Measurements from ENCODE around the gene AHRR. TPM values are rescaled to one million over a fixed set of nuclear protein-coding genes. Genes with fewer than 3 reads are reported as not detected.
"Not testable (repeated sequence)": the region's sequence is repeated elsewhere in the genome, so short reads cannot be mapped to it uniquely, and the experiment has no call there.

The AHRR gene
- total RNA-seq, 1 donor from 2014 or later = 23.7 TPM

- Mint-ChIP-seq H3K36me3 (ENCODE audit: low read depth) (peaks cover 6% of the 10 kb centered on the region), H3K27me3 (ENCODE audit: insufficient read depth) (no peaks in the 10 kb centered on the region), H3K27ac (no peak overlapping the region), H3K9me3 (no peaks in the 10 kb centered on the region), H3K4me1 (ENCODE audit: low read depth) (no peaks in the 10 kb centered on the region), H3K4me3 (no peak overlapping the region)
- DNase-seq (ENCODE audit: low spot score) = no peak
- intact Hi-C loops (cut with micrococcal nuclease) = no loop called here
These were observed 13.5 kb upstream of the AHRR start for GRCh38 chr5:307794-308579.

- H3K27ac Mint-ChIP-seq = no peak overlapping the region
- H3K27me3 Mint-ChIP-seq (ENCODE audit: insufficient read depth) = no peaks in the 10 kb centered on the region
- intact Hi-C loops (cut with micrococcal nuclease) = no loop called here
- no peak for DNase-seq (ENCODE audit: low spot score)
- H3K36me3 Mint-ChIP-seq (ENCODE audit: low read depth) = peaks cover 6% of the 10 kb centered on the region
- H3K9me3 Mint-ChIP-seq = no peaks in the 10 kb centered on the region
- H3K4me3 Mint-ChIP-seq = no peak overlapping the region
- no peaks in the 10 kb centered on the region for H3K4me1 Mint-ChIP-seq (ENCODE audit: low read depth)
These were observed 12.7 kb upstream of the AHRR start for GRCh38 chr5:308672-309271.

GRCh38 chr5:309831-310230, 11.7 kb upstream of the AHRR start:
- H3K9me3 Mint-ChIP-seq; H3K27ac Mint-ChIP-seq; DNase-seq (ENCODE audit: low spot score); intact Hi-C loops (cut with micrococcal nuclease); H3K4me3 Mint-ChIP-seq; H3K27me3 Mint-ChIP-seq (ENCODE audit: insufficient read depth); H3K4me1 Mint-ChIP-seq (ENCODE audit: low read depth): not testable (repeated sequence)
- H3K36me3 Mint-ChIP-seq (ENCODE audit: low read depth) = peaks cover 12% of the 10 kb centered on the region

- H3K36me3 Mint-ChIP-seq (ENCODE audit: low read depth) = peaks cover 14% of the 10 kb centered on the region
- no peak for DNase-seq (ENCODE audit: low spot score)
- no peak overlapping the region for H3K4me3 Mint-ChIP-seq
- no peak overlapping the region for H3K27ac Mint-ChIP-seq
- no peaks in the 10 kb centered on the region for H3K27me3 Mint-ChIP-seq (ENCODE audit: insufficient read depth)
- intact Hi-C loops (cut with micrococcal nuclease) = no loop called here
- no peaks in the 10 kb centered on the region for H3K9me3 Mint-ChIP-seq
- H3K4me1 Mint-ChIP-seq (ENCODE audit: low read depth) = no peaks in the 10 kb centered on the region
These were observed 11.0 kb upstream of the AHRR start for GRCh38 chr5:310516-310915.

- Mint-ChIP-seq H3K27ac (no peak overlapping the region), H3K36me3 (ENCODE audit: low read depth) (peaks cover 14% of the 10 kb centered on the region)
- intact Hi-C loops (cut with micrococcal nuclease) = no loop called here
These were observed 10.5 kb upstream of the AHRR start for GRCh38 chr5:310941-311434.

GRCh38 chr5:311963-312362, 9.6 kb upstream of the AHRR start:
- Mint-ChIP-seq H3K27me3 (ENCODE audit: insufficient read depth) (no peaks in the 10 kb centered on the region), H3K4me1 (ENCODE audit: low read depth) (no peaks in the 10 kb centered on the region), H3K9me3 (no peaks in the 10 kb centered on the region), H3K27ac (no peak overlapping the region), H3K36me3 (ENCODE audit: low read depth) (peaks cover 10% of the 10 kb centered on the region), H3K4me3 (no peak overlapping the region)
- no peak for DNase-seq (ENCODE audit: low spot score)
- intact Hi-C loops (cut with micrococcal nuclease) = no loop called here

More at GRCh38 chr5:310941-311434, 10.5 kb upstream of the AHRR start:
- DNase-seq (ENCODE audit: low spot score) = no peak
- Mint-ChIP-seq H3K9me3 (no peaks in the 10 kb centered on the region), H3K4me1 (ENCODE audit: low read depth) (no peaks in the 10 kb centered on the region), H3K27me3 (ENCODE audit: insufficient read depth) (no peaks in the 10 kb centered on the region), H3K4me3 (no peak overlapping the region)

GRCh38 chr5:312845-313244, 8.7 kb upstream of the AHRR start:
- Mint-ChIP-seq H3K36me3 (ENCODE audit: low read depth) (peaks cover 10% of the 10 kb centered on the region), H3K4me1 (ENCODE audit: low read depth) (no peaks in the 10 kb centered on the region), H3K27me3 (ENCODE audit: insufficient read depth) (no peaks in the 10 kb centered on the region), H3K4me3 (no peak overlapping the region), H3K9me3 (no peaks in the 10 kb centered on the region), H3K27ac (no peak overlapping the region)
- intact Hi-C loops (cut with micrococcal nuclease) = no loop called here
- DNase-seq (ENCODE audit: low spot score) = no peak

- Mint-ChIP-seq H3K36me3 (ENCODE audit: low read depth) (peaks cover 10% of the 10 kb centered on the region), H3K4me1 (ENCODE audit: low read depth) (no peaks in the 10 kb centered on the region), H3K9me3 (no peaks in the 10 kb centered on the region), H3K4me3 (no peak overlapping the region), H3K27me3 (ENCODE audit: insufficient read depth) (peaks cover under 1% of the 10 kb centered on the region), H3K27ac (no peak overlapping the region)
- intact Hi-C loops (cut with micrococcal nuclease) = no loop called here
- DNase-seq (ENCODE audit: low spot score) = no peak
These were observed 8.2 kb upstream of the AHRR start for GRCh38 chr5:313265-313664.

GRCh38 chr5:313806-314376, 7.6 kb upstream of the AHRR start:
- peaks cover 2% of the 10 kb centered on the region for H3K27me3 Mint-ChIP-seq (ENCODE audit: insufficient read depth)
- peaks cover 10% of the 10 kb centered on the region for H3K36me3 Mint-ChIP-seq (ENCODE audit: low read depth)
- intact Hi-C loops (cut with micrococcal nuclease) = no loop called here
- H3K9me3 Mint-ChIP-seq = no peaks in the 10 kb centered on the region
- DNase-seq (ENCODE audit: low spot score) = no peak
- no peak overlapping the region for H3K27ac Mint-ChIP-seq
- no peaks in the 10 kb centered on the region for H3K4me1 Mint-ChIP-seq (ENCODE audit: low read depth)
- H3K4me3 Mint-ChIP-seq = no peak overlapping the region

GRCh38 chr5:314676-315487, 6.6 kb upstream of the AHRR start:
- no peaks in the 10 kb centered on the region for H3K4me1 Mint-ChIP-seq (ENCODE audit: low read depth)
- H3K9me3 Mint-ChIP-seq = no peaks in the 10 kb centered on the region
- H3K4me3 Mint-ChIP-seq = no peak overlapping the region
- H3K27ac Mint-ChIP-seq = no peak overlapping the region
- H3K27me3 Mint-ChIP-seq (ENCODE audit: insufficient read depth) = peaks cover 6% of the 10 kb centered on the region
- peaks cover 10% of the 10 kb centered on the region for H3K36me3 Mint-ChIP-seq (ENCODE audit: low read depth)
- intact Hi-C loops (cut with micrococcal nuclease) = no loop called here
- DNase-seq (ENCODE audit: low spot score) = no peak

- no peak for DNase-seq (ENCODE audit: low spot score)
These were observed 5.9 kb upstream of the AHRR start for GRCh38 chr5:315488-316209.

More at GRCh38 chr5:315488-316209, 5.9 kb upstream of the AHRR start:
- Mint-ChIP-seq H3K4me3 (no peak overlapping the region), H3K9me3 (no peaks in the 10 kb centered on the region), H3K27me3 (ENCODE audit: insufficient read depth) (peaks cover 11% of the 10 kb centered on the region), H3K36me3 (ENCODE audit: low read depth) (peaks cover 10% of the 10 kb centered on the region), H3K27ac (peak overlapping the region; percentile 58), H3K4me1 (ENCODE audit: low read depth) (peaks cover 4% of the 10 kb centered on the region)
- intact Hi-C loops (cut with micrococcal nuclease) = no loop called here

Data from activated T-helper 1 cell treated with anti-CD3 and anti-CD28 coated beads, Interleukin-12 subunit alpha, Interleukin-12 subunit beta, Interleukin-2, Interleukin-4 antibody, amounts not matched to agents 30 ng/mL and 10 ng/mL and 1 ng/mL, durations not matched to agents 14 hours and 24 hours and 36 hours (primary cell).